Naive thymus-derived CD4-positive, alpha-beta T cell (primary cell): ENCODE data around the gene TFEB. TPM values are rescaled to one million over a fixed set of nuclear protein-coding genes. Genes with fewer than 3 reads are reported as not detected.

ENCODE experiments used
- ATAC-seq: fragments of 150-1000 bp; cut with Tn5 transposase; 2 replicates; pipeline ENCODE4 v1.10.0; 2021; ENCODE audit warnings: mild to moderate bottlenecking, moderate library complexity
- CTCF ChIA-PET: fragments of 350-600 bp; sonication (Branson Sonifier 250); formaldehyde crosslinking; loops from one replicate; lab custom pipeline; 2021; ENCODE audit warnings: antibody characterized with exemption; lab: Charles Lee
- POLR2A ChIA-PET: fragments of 350-600 bp; sonication (Branson Sonifier 250); formaldehyde crosslinking; loops from one replicate; lab custom pipeline; 2021; ENCODE audit warnings: antibody characterized with exemption, inconsistent platforms; lab: Charles Lee
- DNase-seq, 9 donors: peaks; one replicate each; pipeline versions ENCODE4 v3.0.0 to v3.0.0-alpha.2; 2020 to 2022; ENCODE audit warnings: mixed read lengths in 1 of 9
- H3K27ac ChIP-seq: one replicate; pipeline ENCODE4 v1.7.0; 2013; ENCODE audit warnings: mild to moderate bottlenecking, low read depth, low read length, moderate library complexity
- H3K27me3 ChIP-seq, 2 donors: one replicate each; pipeline ENCODE4 v1.7.0; 2013; ENCODE audit warnings: low read length in 2 of 2, mild to moderate bottlenecking in 2 of 2, moderate library complexity in 2 of 2; ENCODE audit not compliant: control insufficient read depth in 2 of 2, insufficient read depth in 2 of 2
- H3K36me3 ChIP-seq, 3 experiments: 1 replicate in 2 of 3; 2 replicates in 1 of 3; pipeline ENCODE4 v1.7.0; 2013; ENCODE audit warnings: low read length in 3 of 3, mild to moderate bottlenecking in 3 of 3, moderate library complexity in 1 of 3; ENCODE audit not compliant: insufficient read depth in 3 of 3, control insufficient read depth in 2 of 3
- H3K4me1 ChIP-seq, 2 donors: one replicate each; pipeline ENCODE4 v1.7.0; 2013; ENCODE audit warnings: low read length in 2 of 2, mild to moderate bottlenecking in 2 of 2, moderate library complexity in 1 of 2; ENCODE audit not compliant: control insufficient read depth in 2 of 2, insufficient read depth in 2 of 2
- H3K4me3 ChIP-seq: 2 replicates; pipeline ENCODE4 v1.7.0; 2013; ENCODE audit warnings: mild to moderate bottlenecking, low read length
- H3K9me3 ChIP-seq, 3 experiments: 1 replicate in 2 of 3; 2 replicates in 1 of 3; pipeline ENCODE4 v1.7.0; 2013; ENCODE audit warnings: low read length in 3 of 3; ENCODE audit not compliant: control insufficient read depth in 2 of 3
- H3K27ac Mint-ChIP-seq, 9 donors: one replicate each; pipeline ENCODE4 v1.8.0; 2020 to 2022; ENCODE audit warnings: mixed read lengths in 9 of 9, mild to moderate bottlenecking in 8 of 9, moderate library complexity in 5 of 9, inconsistent platforms in 2 of 9
- H3K27me3 Mint-ChIP-seq, 5 donors: one replicate each; pipeline ENCODE4 v1.8.0; 2021 to 2022; ENCODE audit warnings: mixed read lengths in 5 of 5, mild to moderate bottlenecking in 1 of 5
- H3K36me3 Mint-ChIP-seq, 5 donors: one replicate each; pipeline ENCODE4 v1.8.0; 2020 to 2022; ENCODE audit warnings: mixed read lengths in 5 of 5, mild to moderate bottlenecking in 3 of 5, inconsistent platforms in 1 of 5
- H3K4me1 Mint-ChIP-seq, 7 donors: one replicate each; pipeline ENCODE4 v1.8.0; 2020 to 2022; ENCODE audit warnings: mixed read lengths in 7 of 7, mild to moderate bottlenecking in 3 of 7, inconsistent platforms in 1 of 7
- H3K4me3 Mint-ChIP-seq, 10 donors: one replicate each; pipeline ENCODE4 v1.8.0; 2020 to 2022; ENCODE audit warnings: mild to moderate bottlenecking in 10 of 10, mixed read lengths in 10 of 10, moderate library complexity in 6 of 10, inconsistent platforms in 2 of 10
- H3K9me3 Mint-ChIP-seq, 11 donors: one replicate each; pipeline ENCODE4 v1.8.0; 2020 to 2022; ENCODE audit warnings: mixed read lengths in 11 of 11, mild to moderate bottlenecking in 4 of 11, inconsistent platforms in 1 of 11, moderate library complexity in 1 of 11
- intact Hi-C, 2 donors: fragments of 100-400 bp; cut with micrococcal nuclease; formaldehyde crosslinking; loops; one replicate each; pipeline ENCODE4 v1.15.1; 2023
- polyA plus RNA-seq, 2 donors: library from polyadenylated mRNA; unstranded; fragments of 300-500 nt; fragmentation: Illumina TruSeq; gene quantifications; one replicate each; pipeline ENCODE4 v1.2.3, GENCODE V29; 2021
- total RNA-seq, 6 experiments: library from RNA in 5 of 6; stranded (reverse) in 5 of 6; gene quantifications; 1 replicate in 5 of 6; 2 replicates in 1 of 6; pipeline ENCODE4 v1.2.3 and lab custom pipeline; 2021 to 2026

Gene TFEB
- total and polyA plus RNA-seq, 7 experiments from 2014 or later = 2.4 to 39.9 (median 8.0) TPM

DNA sequence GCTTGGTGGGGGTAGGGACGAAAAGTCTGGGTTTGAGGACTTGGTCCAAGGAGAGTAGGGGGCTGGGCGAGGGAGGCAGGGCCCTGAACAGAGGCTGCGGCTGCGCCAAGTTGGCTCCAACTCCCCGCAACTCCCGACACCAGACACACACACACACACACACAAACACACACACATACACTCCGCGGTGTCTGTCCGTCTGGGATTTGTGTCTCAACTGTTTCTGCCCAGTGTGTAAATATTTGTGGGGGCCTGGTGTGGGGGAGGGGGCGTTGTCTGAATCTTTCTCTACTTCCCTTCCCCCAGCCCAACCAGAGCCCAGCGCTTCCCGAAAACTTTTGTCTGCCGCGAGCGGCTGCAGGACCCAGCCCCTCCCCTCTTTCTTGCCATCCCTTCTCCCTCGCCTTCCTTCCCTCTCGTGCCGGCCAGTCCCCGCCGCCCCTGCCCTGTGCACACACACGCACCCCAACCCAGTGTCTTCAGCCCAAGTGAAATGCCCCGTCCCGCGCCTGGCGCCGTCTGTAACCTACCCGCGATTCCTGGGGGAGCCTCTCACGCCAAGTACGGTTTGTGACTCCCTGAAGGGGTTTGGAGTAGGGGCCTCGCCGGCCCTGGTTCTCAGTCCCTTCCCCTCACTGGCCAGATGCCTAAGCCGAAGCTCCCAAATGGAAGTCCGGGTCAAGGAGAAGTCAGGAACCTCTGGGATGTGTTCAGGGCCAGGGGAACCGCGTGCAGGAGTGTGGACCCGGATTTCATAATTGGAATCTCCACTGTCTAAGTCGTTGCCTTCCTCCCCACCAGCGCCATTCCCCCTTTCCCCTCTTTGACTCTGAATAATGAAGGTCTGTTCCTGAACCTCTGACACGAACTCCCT is 96.2 kb downstream of the TFEB start:
- ATAC-seq (no peak), DNase-seq (no peak)
- Mint-ChIP-seq H3K27ac (no peak overlapping the region), H3K4me1 (peaks cover 0 to 15% (median 10%) of the 10 kb centered on the region in 7 donors), H3K9me3 (peaks cover 0 to 3% (median 0%) of the 10 kb centered on the region in 11 donors), H3K36me3 (peaks cover 0 to 3% (median 0%) of the 10 kb centered on the region in 5 donors), H3K4me3 (peak overlapping the region in 6 of 10 donors; percentile 14 to 71 (median 39)), H3K27me3 (peaks cover 46 to 67% (median 59%) of the 10 kb centered on the region in 5 donors)
- intact Hi-C loops = no loop called here
- peaks cover 3 to 10% of the 10 kb centered on the region in 2 donors for H3K4me1 ChIP-seq
- POLR2A ChIA-PET = no interaction called here
- CTCF ChIA-PET = no interaction called here
- no peaks in the 10 kb centered on the region for H3K9me3 ChIP-seq
- H3K27me3 ChIP-seq = peaks cover 0 to 7% of the 10 kb centered on the region in 2 donors
- no peak overlapping the region for H3K4me3 ChIP-seq
- H3K36me3 ChIP-seq = no peaks in the 10 kb centered on the region
- no peak overlapping the region for H3K27ac ChIP-seq

- peaks cover 0 to 3% (median 0%) of the 10 kb centered on the region in 5 donors for H3K36me3 Mint-ChIP-seq
- intact Hi-C loops = no loop called here
- H3K27ac Mint-ChIP-seq = no peak within 1 kb of the TSS
- H3K27me3 Mint-ChIP-seq = peaks cover 46 to 75% (median 59%) of the 10 kb centered on the region in 5 donors
- Histone ChIP-seq H3K9me3 (no peaks in the 10 kb centered on the region), H3K36me3 (no peaks in the 10 kb centered on the region), H3K27me3 (peaks cover 0 to 7% of the 10 kb centered on the region in 2 donors), H3K27ac (no peak within 1 kb of the TSS), H3K4me1 (peaks cover 3 to 10% of the 10 kb centered on the region in 2 donors), H3K4me3 (no peak within 1 kb of the TSS)
- POLR2A ChIA-PET = no interaction called here
- DNase-seq (no peak), ATAC-seq (no peak)
- peak within 1 kb of the TSS in 9 of 10 donors; percentile 49 to 79 (median 71) for H3K4me3 Mint-ChIP-seq
- CTCF ChIA-PET = no interaction called here
- H3K4me1 Mint-ChIP-seq = peaks cover 0 to 15% (median 10%) of the 10 kb centered on the region in 7 donors
- peaks cover 0 to 3% (median 0%) of the 10 kb centered on the region in 11 donors for H3K9me3 Mint-ChIP-seq
Observed at GRCh38 chr6:41638002-41638934, 97.1 kb downstream of the TFEB start, which contains the start of gene MDFI. Gene MDFI (plus strand): TSS chr6:41638468. CDS start chr6:41638750, 282 bp downstream.

DNA sequence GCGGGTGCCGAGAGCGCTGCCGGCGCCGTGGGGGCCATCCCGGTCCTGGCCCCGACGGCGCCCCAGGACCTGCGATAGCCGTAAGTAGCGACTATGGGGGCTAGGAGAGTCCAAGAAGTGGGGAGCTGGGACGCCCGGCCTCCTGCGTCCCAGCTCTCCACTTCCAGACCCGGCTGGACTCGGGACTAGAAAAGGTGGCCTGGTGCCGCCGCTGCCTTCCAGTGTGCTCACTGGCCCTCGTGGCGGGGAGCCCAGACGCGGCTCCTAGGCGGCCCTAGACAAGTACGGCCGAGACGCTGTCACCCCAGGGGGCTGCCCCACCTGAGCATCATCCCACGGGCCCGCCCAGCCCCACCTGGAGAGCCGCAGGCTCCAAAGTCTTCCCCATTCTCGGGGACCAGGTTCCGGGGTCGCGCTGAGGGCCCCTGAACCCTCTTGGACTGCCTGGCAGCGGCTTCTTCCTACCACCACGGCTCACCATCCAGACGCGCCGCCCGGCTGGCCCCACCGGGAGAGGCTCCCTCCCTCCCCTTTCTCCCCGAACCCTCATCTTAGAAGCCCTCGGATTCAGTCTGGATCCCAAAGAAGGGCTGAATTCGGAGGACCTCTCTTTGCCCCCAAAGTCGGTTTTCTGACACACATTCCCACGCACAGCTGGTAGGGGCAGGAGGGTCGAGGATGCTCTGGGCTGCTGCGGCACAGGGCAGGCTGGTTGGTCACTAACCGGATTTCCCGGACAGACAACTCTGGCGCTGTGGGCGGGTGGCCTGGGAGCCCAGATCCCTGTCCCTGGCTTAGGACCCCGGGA is 98.0 kb downstream of the TFEB start:
- H3K4me3 ChIP-seq = no peak overlapping the region
- no peak overlapping the region for H3K27ac ChIP-seq
- no peaks in the 10 kb centered on the region for H3K36me3 ChIP-seq
- Mint-ChIP-seq H3K4me3 (peak overlapping the region in 9 of 10 donors; percentile 49 to 79 (median 71)), H3K9me3 (peaks cover 0 to 2% (median 0%) of the 10 kb centered on the region in 11 donors), H3K36me3 (peaks cover 0 to 3% (median 0%) of the 10 kb centered on the region in 5 donors), H3K4me1 (peaks cover 0 to 15% (median 10%) of the 10 kb centered on the region in 7 donors), H3K27me3 (peaks cover 46 to 79% (median 55%) of the 10 kb centered on the region in 5 donors), H3K27ac (no peak overlapping the region)
- DNase-seq = no peak
- H3K9me3 ChIP-seq = no peaks in the 10 kb centered on the region
- no peak for ATAC-seq
- ChIA-PET CTCF (no interaction called here), POLR2A (no interaction called here)
- intact Hi-C loops = no loop called here
- peaks cover 3 to 10% of the 10 kb centered on the region in 2 donors for H3K4me1 ChIP-seq
- peaks cover 0 to 7% of the 10 kb centered on the region in 2 donors for H3K27me3 ChIP-seq

DNA sequence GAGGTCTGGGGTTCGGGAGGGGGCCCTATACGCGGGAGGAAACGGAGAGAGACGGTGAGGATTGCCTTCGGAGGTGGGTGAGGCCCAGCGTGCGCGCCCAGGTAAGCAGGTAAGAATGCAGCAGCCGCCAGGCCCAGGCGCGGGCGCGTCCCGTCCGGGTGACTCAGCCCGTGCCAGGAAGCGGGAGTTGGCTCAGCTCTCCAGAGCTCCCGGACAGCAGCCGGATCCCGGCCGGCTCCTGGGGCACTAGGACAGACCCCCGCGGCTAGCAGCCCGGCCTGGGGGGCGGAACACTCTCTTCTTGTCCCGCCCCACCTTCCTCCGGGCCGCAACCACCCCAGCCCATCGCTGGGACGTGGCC is 98.6 kb downstream of the TFEB start:
- no peaks in the 10 kb centered on the region for H3K9me3 ChIP-seq
- H3K4me3 ChIP-seq = no peak overlapping the region
- DNase-seq (no peak), ATAC-seq (no peak)
- peaks cover 0 to 15% (median 10%) of the 10 kb centered on the region in 7 donors for H3K4me1 Mint-ChIP-seq
- peak overlapping the region in 5 of 10 donors; percentile 16 to 61 (median 41) for H3K4me3 Mint-ChIP-seq
- peaks cover 0 to 2% (median 0%) of the 10 kb centered on the region in 11 donors for H3K9me3 Mint-ChIP-seq
- intact Hi-C loops = no loop called here
- H3K36me3 ChIP-seq = no peaks in the 10 kb centered on the region
- ChIA-PET POLR2A (no interaction called here), CTCF (no interaction called here)
- peaks cover 0 to 3% (median 0%) of the 10 kb centered on the region in 5 donors for H3K36me3 Mint-ChIP-seq
- no peak overlapping the region for H3K27ac ChIP-seq
- H3K27me3 ChIP-seq = peaks cover 0 to 7% of the 10 kb centered on the region in 2 donors
- H3K27ac Mint-ChIP-seq = no peak overlapping the region
- peaks cover 47 to 77% (median 55%) of the 10 kb centered on the region in 5 donors for H3K27me3 Mint-ChIP-seq
- H3K4me1 ChIP-seq = peaks cover 3 to 10% of the 10 kb centered on the region in 2 donors

DNA sequence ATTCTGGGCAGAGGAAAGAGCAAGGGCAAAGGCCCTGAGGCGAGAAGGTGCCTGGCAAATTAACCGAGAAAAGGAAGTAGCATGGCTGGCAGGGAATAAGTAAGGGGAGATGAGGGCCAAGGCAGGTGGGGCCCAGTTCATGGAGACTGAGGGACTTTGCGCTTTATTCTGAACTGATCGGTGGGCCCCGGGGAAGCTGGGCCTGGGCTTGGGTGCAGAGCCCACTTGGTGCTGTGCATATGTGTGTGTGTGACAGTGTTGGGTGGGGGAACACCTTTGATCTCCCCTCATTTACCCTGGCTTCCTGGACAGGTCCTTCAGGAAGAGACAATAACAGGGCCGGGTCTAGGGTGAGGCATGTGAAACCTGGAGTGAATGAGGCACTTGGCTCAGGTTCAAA is 100.0 kb downstream of the TFEB start:
- Mint-ChIP-seq H3K4me3 (peak overlapping the region in 1 of 10 donors; percentile 22), H3K4me1 (peaks cover 0 to 15% (median 10%) of the 10 kb centered on the region in 7 donors), H3K9me3 (peaks cover 0 to 2% (median 0%) of the 10 kb centered on the region in 11 donors), H3K27ac (no peak overlapping the region), H3K36me3 (peaks cover 0 to 3% (median 0%) of the 10 kb centered on the region in 5 donors), H3K27me3 (peaks cover 41 to 73% (median 48%) of the 10 kb centered on the region in 5 donors)
- no peak for DNase-seq
- H3K36me3 ChIP-seq = no peaks in the 10 kb centered on the region
- intact Hi-C loops = no loop called here
- ChIA-PET POLR2A (no interaction called here), CTCF (no interaction called here)
- no peak for ATAC-seq
- peaks cover 0 to 7% of the 10 kb centered on the region in 2 donors for H3K27me3 ChIP-seq
- no peak overlapping the region for H3K27ac ChIP-seq
- peaks cover 3 to 10% of the 10 kb centered on the region in 2 donors for H3K4me1 ChIP-seq
- H3K4me3 ChIP-seq = no peak overlapping the region
- no peaks in the 10 kb centered on the region for H3K9me3 ChIP-seq
